SU-DHL-6 (cell line): Measurements from ENCODE around the gene DFFB.

Source experiments
- H2AFZ ChIP-seq: fragments of 200-600 bp; sonication (generic); 2 replicates; pipeline ENCODE4 v1.6.1; 2014; ENCODE audit warnings: low read depth, mild to moderate bottlenecking, moderate library complexity, mixed read lengths, antibody characterized with exemption, low read length; ENCODE audit not compliant: severe bottlenecking
- H3F3A ChIP-seq: fragments of 200-600 bp; shearing (Covaris generic); 2 replicates; pipeline ENCODE4 v1.6.0; 2016; ENCODE audit warnings: antibody characterized with exemption, mild to moderate bottlenecking; ENCODE audit not compliant: insufficient read depth
- H3K27ac ChIP-seq: fragments of 200-600 bp; sonication (generic); 2 replicates; pipeline ENCODE4 v1.5.1; 2016; ENCODE audit warnings: low read depth, mild to moderate bottlenecking, low read length, moderate library complexity, mixed read lengths
- H3K27me3 ChIP-seq: fragments of 200-600 bp; sonication (generic), shearing (Covaris generic); 2 replicates; pipeline ENCODE4 v1.6.0; 2014; ENCODE audit warnings: mild to moderate bottlenecking, low read length
- H3K36me3 ChIP-seq: fragments of 200-600 bp; sonication (generic); 2 replicates; pipeline ENCODE4 v1.6.1; 2014; ENCODE audit warnings: mild to moderate bottlenecking, low read length, mixed read lengths
- H3K4me2 ChIP-seq: fragments of 300-600, 200-600 bp; shearing (Covaris generic), sonication (generic); 2 replicates; pipeline ENCODE4 v1.6.0; 2014; ENCODE audit warnings: low read length, low read depth, mild to moderate bottlenecking; ENCODE audit not compliant: poor library complexity, severe bottlenecking
- H3K4me3 ChIP-seq: fragments of 200-600 bp; sonication (generic); 2 replicates; pipeline ENCODE4 v1.5.1; 2014; ENCODE audit warnings: antibody characterized with exemption, low read length, mild to moderate bottlenecking, mixed read lengths; ENCODE audit not compliant: insufficient read depth, poor library complexity, severe bottlenecking
- H3K79me2 ChIP-seq: fragments of 200-600 bp; sonication (generic); 2 replicates; pipeline ENCODE4 v1.6.1; 2014; ENCODE audit warnings: mild to moderate bottlenecking, low read length, moderate library complexity; ENCODE audit not compliant: insufficient read depth
- H3K9ac ChIP-seq: fragments of 200-600 bp; sonication (generic); 2 replicates; pipeline ENCODE4 v1.7.0; 2014; ENCODE audit warnings: mild to moderate bottlenecking, low read length
- H3K9me2 ChIP-seq: fragments of 200-600 bp; sonication (generic); replicated peaks from 2 replicates; pipeline ENCODE4 v1.6.1; 2014; ENCODE audit warnings: low read length; ENCODE audit not compliant: insufficient read depth
- H3K9me3 ChIP-seq: fragments of 200-600 bp; sonication (generic); 2 replicates; pipeline ENCODE4 v1.6.1; 2014; ENCODE audit warnings: low read length, mixed read lengths; ENCODE audit not compliant: insufficient read depth
- H4K20me1 ChIP-seq: fragments of 200-600 bp; sonication (generic); 2 replicates; pipeline ENCODE4 v1.6.1; 2014; ENCODE audit warnings: low read depth, mild to moderate bottlenecking, antibody characterized with exemption, low read length, moderate library complexity, mixed read lengths
- CTCF ChIP-seq: fragments of 200-600 bp; sonication (generic); IDR thresholded peaks from one replicate; pipeline ENCODE4 v1.5.1; 2017; ENCODE audit warnings: antibody characterized with exemption, mild to moderate bottlenecking, low read length, moderate library complexity; ENCODE audit not compliant: insufficient read depth, poor library complexity, severe bottlenecking
- EZH2phosphoT487 ChIP-seq: fragments of 200-600 bp; sonication (generic), shearing (Covaris generic); conservative IDR thresholded peaks from 2 replicates; pipeline ENCODE4 v1.6.1; 2018; ENCODE audit warnings: mild to moderate bottlenecking, antibody characterized with exemption, low read length, moderate library complexity, mixed read lengths

DFFB gene

GRCh38 chr1:3902571-3903091, 45.4 kb downstream of the DFFB start:
- H3K79me2 ChIP-seq, result peaks cover 22% of the 10 kb centered on the region
- peak overlapping the region; percentile 81 for H3K27ac ChIP-seq
- H3K36me3 ChIP-seq, result no peaks in the 10 kb centered on the region
- no peak overlapping the region for H2AFZ ChIP-seq
- TF ChIP-seq EZH2phosphoT487 (no peak), CTCF (no peak)
- H3K27me3 ChIP-seq, result no peaks in the 10 kb centered on the region
- H3K4me2 ChIP-seq, result peak overlapping the region; percentile 31
- no peaks in the 10 kb centered on the region for H3K9me3 ChIP-seq
- H3F3A ChIP-seq, result peaks cover 19% of the 10 kb centered on the region; the same call in 1 of the 2 replicates
- no peaks in the 10 kb centered on the region for H3K9me2 ChIP-seq
- H3K4me3 ChIP-seq, result no peak overlapping the region
- peak overlapping the region; percentile 23; the same call in 1 of the 2 replicates for H3K9ac ChIP-seq
- no peaks in the 10 kb centered on the region for H4K20me1 ChIP-seq

GRCh38 chr1:3903141-3904005, 46.1 kb downstream of the DFFB start:
- Histone ChIP-seq H4K20me1 (no peaks in the 10 kb centered on the region), H2AFZ (no peak overlapping the region), H3K4me3 (no peak overlapping the region), H3F3A (peaks cover 18% of the 10 kb centered on the region; the same call in 1 of the 2 replicates), H3K36me3 (no peaks in the 10 kb centered on the region), H3K9me2 (no peaks in the 10 kb centered on the region), H3K27ac (peak overlapping the region; percentile 81), H3K79me2 (peaks cover 16% of the 10 kb centered on the region), H3K9me3 (no peaks in the 10 kb centered on the region), H3K9ac (0 out of 2 replicates have a peak overlapping the region, but pooled peaks have one; percentile 23), H3K27me3 (no peaks in the 10 kb centered on the region), H3K4me2 (peak overlapping the region; percentile 31)
- TF ChIP-seq CTCF, result no peak
- no peak for TF ChIP-seq EZH2phosphoT487

- Histone ChIP-seq H3K4me3 (no peak overlapping the region), H3K27me3 (no peaks in the 10 kb centered on the region), H3K4me2 (no peak overlapping the region), H3K9me3 (no peaks in the 10 kb centered on the region), H3K36me3 (no peaks in the 10 kb centered on the region), H4K20me1 (no peaks in the 10 kb centered on the region), H3K9ac (no peak overlapping the region), H2AFZ (no peak overlapping the region), H3K79me2 (peaks cover 7% of the 10 kb centered on the region), H3F3A (peaks cover 12% of the 10 kb centered on the region; the same call in 1 of the 2 replicates), H3K9me2 (no peaks in the 10 kb centered on the region), H3K27ac (no peak overlapping the region)
- TF ChIP-seq EZH2phosphoT487 (no peak), CTCF (no peak)
Measured at GRCh38 chr1:3904006-3904842, 46.9 kb downstream of the DFFB start.
